MM.1S (cell line): Measurements from ENCODE around the gene MVD.
A peak's percentile ranks its signal among the peaks of the same experiment; 100 is the strongest.

Experiments used
- DNase-seq: peaks from one replicate; pipeline ENCODE4 v3.0.0-alpha.2; 2015
- H2AFZ ChIP-seq: fragments of 300-600 bp; sonication (generic); 2 replicates; pipeline ENCODE4 v1.6.0; 2016; ENCODE audit warnings: antibody characterized with exemption, low read length
- H3F3A ChIP-seq: fragments of 300-600 bp; sonication (generic); 2 replicates; pipeline ENCODE4 v1.6.1; 2016; ENCODE audit warnings: mild to moderate bottlenecking, antibody characterized with exemption, low read length, moderate library complexity, mixed read lengths; ENCODE audit not compliant: insufficient read depth
- H3K27ac ChIP-seq: fragments of 300-600 bp; sonication (generic); 2 replicates; pipeline ENCODE4 v1.5.1; 2016; ENCODE audit warnings: mild to moderate bottlenecking, low read length
- H3K27me3 ChIP-seq: fragments of 300-600 bp; sonication (generic); replicated peaks from 2 replicates; pipeline ENCODE4 v1.6.0; 2016; ENCODE audit warnings: low read length; ENCODE audit not compliant: insufficient read depth
- H3K36me3 ChIP-seq: fragments of 300-600 bp; sonication (generic); replicated peaks from 2 replicates; pipeline ENCODE4 v1.6.1; 2016; ENCODE audit warnings: mild to moderate bottlenecking, low read length, mixed read lengths; ENCODE audit not compliant: insufficient read depth
- H3K4me1 ChIP-seq: fragments of 300-600 bp; sonication (generic); 2 replicates; pipeline ENCODE4 v1.6.1; 2016; ENCODE audit warnings: low read length, mixed read lengths
- H3K4me2 ChIP-seq: fragments of 300-600 bp; sonication (generic); 2 replicates; pipeline ENCODE4 v1.6.0; 2016; ENCODE audit warnings: low read depth, low read length
- H3K4me3 ChIP-seq: fragments of 300-600 bp; sonication (generic); 2 replicates; pipeline ENCODE4 v1.5.1; 2016; ENCODE audit warnings: low read length, mixed read lengths
- H3K79me2 ChIP-seq: fragments of 300-600 bp; sonication (generic); 2 replicates; pipeline ENCODE4 v1.6.1; 2016; ENCODE audit warnings: mixed run types, low read length, mixed read lengths
- H3K9ac ChIP-seq: fragments of 300-600 bp; sonication (generic); 2 replicates; pipeline ENCODE4 v1.6.1; 2016; ENCODE audit warnings: low read length, mixed read lengths
- H3K9me2 ChIP-seq: fragments of 300-600 bp; sonication (generic); replicated peaks from 2 replicates; pipeline ENCODE4 v1.6.1; 2016; ENCODE audit warnings: mild to moderate bottlenecking, low read length, mixed read lengths; ENCODE audit not compliant: insufficient read depth
- H3K9me3 ChIP-seq: fragments of 300-600 bp; sonication (generic); replicated peaks from 2 replicates; pipeline ENCODE4 v1.6.1; 2016; ENCODE audit warnings: mild to moderate bottlenecking, low read length, mixed read lengths; ENCODE audit not compliant: insufficient read depth
- H4K20me1 ChIP-seq: fragments of 300-600 bp; sonication (generic); 2 replicates; pipeline ENCODE4 v1.6.1; 2016; ENCODE audit warnings: mild to moderate bottlenecking, low read length, moderate library complexity, mixed read lengths; ENCODE audit not compliant: insufficient read depth
- EZH2 ChIP-seq: fragments of 300-600 bp; sonication (generic); optimal IDR thresholded peaks from 2 replicates; pipeline ENCODE3; 2017; ENCODE audit warnings: low read depth, mild to moderate bottlenecking, antibody characterized with exemption, low read length, mixed read lengths
- EZH2phosphoT487 ChIP-seq: fragments of 300-600 bp; sonication (generic); IDR thresholded peaks from 2 replicates; pipeline ENCODE4 v1.6.1; 2018; ENCODE audit warnings: antibody characterized with exemption, low read length
- TF ChIP-seq, protein P1 (sequence below): fragments of 300-600 bp; sonication (generic); IDR thresholded peaks from 2 replicates; pipeline ENCODE4 v1.5.1; 2016; ENCODE audit warnings: antibody characterized with exemption, low read length, mixed read lengths

MVD gene

DNA sequence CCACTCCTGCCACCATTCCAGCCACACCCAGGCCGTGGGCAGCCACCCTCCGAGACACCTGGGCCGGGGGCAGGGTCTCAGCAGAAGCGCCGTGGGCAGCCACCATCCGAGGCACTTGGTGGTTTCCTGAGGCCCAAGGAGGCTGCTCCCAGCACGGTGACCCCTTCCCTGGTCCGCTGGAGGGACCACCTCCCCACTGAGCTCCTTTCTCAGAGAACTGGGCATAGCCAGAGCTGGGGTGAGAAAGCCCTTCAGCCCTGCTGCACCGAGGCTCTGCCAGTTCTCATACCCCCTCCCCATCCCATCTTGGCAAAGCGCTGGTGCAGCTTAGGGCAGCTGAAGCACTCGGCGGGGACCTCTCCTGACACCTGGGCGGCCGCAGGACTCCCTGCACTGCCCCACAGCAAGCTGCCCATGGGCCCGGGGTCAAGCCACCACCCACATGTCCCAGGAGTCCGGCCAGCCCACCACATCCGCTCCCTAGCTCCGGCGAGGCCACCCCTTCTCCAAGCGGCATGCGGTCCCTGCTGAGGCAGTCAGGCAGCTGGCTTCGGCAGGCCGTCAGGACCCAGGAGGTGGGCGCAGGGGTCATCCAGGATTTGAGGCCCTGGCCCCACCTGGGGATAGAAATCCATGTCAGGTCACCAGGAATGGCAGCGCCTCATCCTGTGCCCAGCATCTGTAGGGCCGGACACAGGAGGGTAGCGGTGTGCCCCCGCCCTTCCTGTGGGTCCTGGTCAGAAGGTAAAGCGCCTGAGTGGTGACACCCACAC lies 10.7 kb downstream of the MVD start:
- peak overlapping the region; percentile 88; the same call in 1 of the 2 replicates for H3K27ac ChIP-seq
- DNase-seq = no peak
- H2AFZ ChIP-seq = no peak overlapping the region
- H3K9me3 ChIP-seq = no peaks in the 10 kb centered on the region
- no peaks in the 10 kb centered on the region for H3K36me3 ChIP-seq
- peak overlapping the region; percentile 88; the same call in 1 of the 2 replicates for H3K4me2 ChIP-seq
- peaks cover 11% of the 10 kb centered on the region; the same call in 1 of the 2 replicates for H3K4me1 ChIP-seq
- no peaks in the 10 kb centered on the region for H4K20me1 ChIP-seq
- TF ChIP-seq, protein P1, sequence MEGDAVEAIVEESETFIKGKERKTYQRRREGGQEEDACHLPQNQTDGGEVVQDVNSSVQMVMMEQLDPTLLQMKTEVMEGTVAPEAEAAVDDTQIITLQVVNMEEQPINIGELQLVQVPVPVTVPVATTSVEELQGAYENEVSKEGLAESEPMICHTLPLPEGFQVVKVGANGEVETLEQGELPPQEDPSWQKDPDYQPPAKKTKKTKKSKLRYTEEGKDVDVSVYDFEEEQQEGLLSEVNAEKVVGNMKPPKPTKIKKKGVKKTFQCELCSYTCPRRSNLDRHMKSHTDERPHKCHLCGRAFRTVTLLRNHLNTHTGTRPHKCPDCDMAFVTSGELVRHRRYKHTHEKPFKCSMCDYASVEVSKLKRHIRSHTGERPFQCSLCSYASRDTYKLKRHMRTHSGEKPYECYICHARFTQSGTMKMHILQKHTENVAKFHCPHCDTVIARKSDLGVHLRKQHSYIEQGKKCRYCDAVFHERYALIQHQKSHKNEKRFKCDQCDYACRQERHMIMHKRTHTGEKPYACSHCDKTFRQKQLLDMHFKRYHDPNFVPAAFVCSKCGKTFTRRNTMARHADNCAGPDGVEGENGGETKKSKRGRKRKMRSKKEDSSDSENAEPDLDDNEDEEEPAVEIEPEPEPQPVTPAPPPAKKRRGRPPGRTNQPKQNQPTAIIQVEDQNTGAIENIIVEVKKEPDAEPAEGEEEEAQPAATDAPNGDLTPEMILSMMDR = no peak
- no peak for TF ChIP-seq EZH2phosphoT487
- no peak for TF ChIP-seq EZH2
- H3K9ac ChIP-seq = peak overlapping the region; percentile 62; the same call in 1 of the 2 replicates
- H3K9me2 ChIP-seq = no peaks in the 10 kb centered on the region
- H3K79me2 ChIP-seq = peaks cover 24% of the 10 kb centered on the region
- no peaks in the 10 kb centered on the region for H3F3A ChIP-seq
- no peaks in the 10 kb centered on the region for H3K27me3 ChIP-seq
- peak overlapping the region; percentile 62; the same call in 1 of the 2 replicates for H3K4me3 ChIP-seq

DNA sequence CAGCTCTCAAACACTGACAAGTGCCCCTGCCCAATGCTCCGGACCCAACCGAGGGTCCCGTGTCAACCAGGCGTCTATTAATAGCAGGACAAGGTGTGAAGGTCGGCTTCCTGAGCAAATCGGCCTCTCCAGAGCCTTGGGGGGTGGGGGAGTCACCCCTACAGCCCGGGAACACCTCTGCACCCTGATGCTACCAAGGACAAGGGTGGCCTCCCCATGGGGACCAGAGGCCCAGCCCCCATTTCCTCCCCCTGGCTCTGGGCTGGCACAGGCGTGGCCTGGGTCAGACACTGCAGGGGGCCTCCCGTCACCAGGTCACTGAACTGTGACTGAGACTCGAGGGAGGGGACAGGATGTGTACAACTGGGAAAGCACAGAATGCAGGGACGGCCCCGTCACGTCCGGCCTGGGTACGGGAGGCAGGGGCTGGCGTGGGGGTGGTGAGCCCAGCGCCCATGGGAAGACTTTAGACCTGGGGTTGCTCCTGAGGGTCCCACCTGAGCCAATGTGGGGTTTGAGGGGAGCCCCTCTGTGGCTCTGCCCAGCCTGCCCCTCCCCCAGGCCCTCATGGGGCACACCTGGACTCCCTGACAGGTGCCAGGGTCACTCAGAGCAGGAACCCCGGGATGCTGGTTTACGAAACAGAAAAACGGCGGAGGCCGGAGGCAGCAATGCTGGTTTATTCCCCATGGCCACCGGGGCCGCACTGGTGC lies 11.5 kb downstream of the MVD start:
- Histone ChIP-seq H3K9me3 (no peaks in the 10 kb centered on the region), H4K20me1 (no peaks in the 10 kb centered on the region), H3K79me2 (peaks cover 24% of the 10 kb centered on the region), H3K4me2 (peak overlapping the region; percentile 88), H3F3A (no peaks in the 10 kb centered on the region), H3K4me1 (peaks cover 11% of the 10 kb centered on the region; the same call in 1 of the 2 replicates), H2AFZ (no peak overlapping the region), H3K27me3 (no peaks in the 10 kb centered on the region), H3K9ac (peak overlapping the region; percentile 62), H3K27ac (peak overlapping the region; percentile 88), H3K36me3 (no peaks in the 10 kb centered on the region), H3K4me3 (peak overlapping the region; percentile 62), H3K9me2 (no peaks in the 10 kb centered on the region)
- TF ChIP-seq EZH2 (no peak), EZH2phosphoT487 (no peak)
- TF ChIP-seq, protein P1 = no peak
- DNase-seq = peak; percentile 64

DNA sequence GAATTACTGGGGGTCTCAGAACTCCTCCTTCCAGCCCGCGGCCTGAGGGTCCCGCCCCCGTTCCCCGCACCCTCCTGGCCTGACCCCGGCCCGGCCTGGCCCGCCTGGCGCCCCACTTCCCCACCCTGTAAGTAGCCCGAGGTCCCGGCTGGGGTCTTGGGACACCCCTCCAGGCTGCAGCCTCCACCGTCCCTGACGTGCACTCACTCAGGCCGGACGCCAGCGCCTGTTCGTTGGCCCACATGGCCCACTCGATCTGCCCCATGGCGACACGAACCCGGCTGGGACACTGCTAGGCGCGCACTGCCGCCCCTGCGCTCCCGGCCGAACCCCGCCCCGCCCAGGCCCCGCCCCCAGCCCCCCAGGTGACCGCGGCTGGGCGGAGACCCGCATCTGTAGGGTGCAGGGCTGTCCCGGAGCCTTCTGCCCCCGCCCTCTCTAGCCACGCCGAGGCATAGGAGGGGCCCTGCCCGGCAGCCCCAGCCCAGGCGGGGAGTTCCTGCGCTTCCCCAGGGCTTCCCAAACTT lies 12.1 kb downstream of the MVD start, which contains the start of gene CYBA:
Gene CYBA (minus strand): TSS at position 305 of the 527 bp plus-strand sequence. CDS start 40 bp downstream, at position 265.
- Histone ChIP-seq H3K36me3 (no peaks in the 10 kb centered on the region), H2AFZ (no peak within 1 kb of the TSS), H3K9me2 (no peaks in the 10 kb centered on the region)

More for the DNA sequence above, 12.1 kb downstream of the MVD start, which contains the start of gene CYBA:
- Histone ChIP-seq H3K9ac (peak within 1 kb of the TSS; percentile 79), H3F3A (no peaks in the 10 kb centered on the region), H3K79me2 (peaks cover 24% of the 10 kb centered on the region), H4K20me1 (no peaks in the 10 kb centered on the region), H3K27me3 (no peaks in the 10 kb centered on the region), H3K27ac (peak within 1 kb of the TSS; percentile 88), H3K4me1 (peaks cover 11% of the 10 kb centered on the region; the same call in 1 of the 2 replicates), H3K4me3 (peak within 1 kb of the TSS; percentile 83), H3K9me3 (no peaks in the 10 kb centered on the region), H3K4me2 (peak within 1 kb of the TSS; percentile 88)
- peak; percentile 72 for DNase-seq
- no peak for TF ChIP-seq EZH2phosphoT487
- TF ChIP-seq, protein P1 = no peak
- no peak for TF ChIP-seq EZH2
